HT1080 (cell line): ENCODE data around the gene CGREF1. TPM values are rescaled to one million over a fixed set of nuclear protein-coding genes. Genes with fewer than 3 reads are reported as not detected.
A peak's percentile ranks its signal among the peaks of the same experiment; 100 is the strongest.
"Not testable (repeated sequence)": the region's sequence is repeated elsewhere in the genome, so short reads cannot be mapped to it uniquely, and the experiment has no call there.

Experiments used
- DNase-seq: peaks from one replicate; pipeline ENCODE4 v3.0.0-alpha.2; 2015; ENCODE audit warnings: low read depth
- total RNA-seq: library from RNA; depleted of rRNA; stranded (reverse); fragments of >200 nt; shearing (Covaris generic); gene quantifications from 2 replicates; pipeline ENCODE4 v1.2.3, GENCODE V29; 2014

CGREF1 gene
- total RNA-seq, 1 experiment from 2014 or later = 0.26 TPM

GRCh38 chr2:27138111-27138510, 19.2 kb upstream of the CGREF1 start:
- DNase-seq = no peak

GRCh38 chr2:27137322-27137935, 18.5 kb upstream of the CGREF1 start:
- no peak for DNase-seq

GRCh38 chr2:27136751-27137150, 17.8 kb upstream of the CGREF1 start:
- no peak for DNase-seq

GRCh38 chr2:27135478-27135955, 16.6 kb upstream of the CGREF1 start:
- no peak for DNase-seq

GRCh38 chr2:27134781-27135477, 16.0 kb upstream of the CGREF1 start:
- DNase-seq = no peak

GRCh38 chr2:27133905-27134780, 15.2 kb upstream of the CGREF1 start, which contains the start of gene PREB:
Gene PREB (minus strand): TSS chr2:27134636. CDS start chr2:27134421, 215 bp downstream.
- peak; percentile 90 for DNase-seq

GRCh38 chr2:27133195-27133875, 14.4 kb upstream of the CGREF1 start:
- DNase-seq = no peak

- DNase-seq = no peak
Observed at GRCh38 chr2:27131429-27131828, 12.5 kb upstream of the CGREF1 start.

- no peak for DNase-seq
Observed at GRCh38 chr2:27130396-27130795, 11.5 kb upstream of the CGREF1 start.

GRCh38 chr2:27128668-27129571, 10.0 kb upstream of the CGREF1 start:
- DNase-seq = no peak

GRCh38 chr2:27127883-27128667, 9.1 kb upstream of the CGREF1 start:
- DNase-seq = no peak

- DNase-seq = no peak
Observed at GRCh38 chr2:27126252-27126710, 7.4 kb upstream of the CGREF1 start.

- no peak for DNase-seq
Observed at GRCh38 chr2:27125104-27125503, 6.2 kb upstream of the CGREF1 start.

- DNase-seq = no peak
Observed at GRCh38 chr2:27123302-27124150, 4.6 kb upstream of the CGREF1 start, which contains the start of gene ABHD1. Gene ABHD1 (plus strand): TSS chr2:27123815. CDS start chr2:27123949, 134 bp downstream.

- no peak for DNase-seq
Observed at GRCh38 chr2:27122791-27123190, 3.9 kb upstream of the CGREF1 start.

GRCh38 chr2:27121906-27122305, 3.0 kb upstream of the CGREF1 start:
- DNase-seq = no peak

GRCh38 chr2:27119330-27119670, 372 bp upstream of the CGREF1 start:
- not testable (repeated sequence) for DNase-seq

GRCh38 chr2:27117995-27118524, 868 bp downstream of the CGREF1 start:
- no peak for DNase-seq
